Hepatocyte (in vitro differentiated cells): ENCODE data around the gene ADAMTS15. TPM values are rescaled to one million over a fixed set of nuclear protein-coding genes. Genes with fewer than 3 reads are reported as not detected.
A peak's percentile ranks its signal among the peaks of the same experiment; 100 is the strongest.

Source experiments
- DNase-seq: peaks from one replicate; pipeline ENCODE4 v3.0.0-alpha.2; 2016; ENCODE audit warnings: low spot score
- H2AFZ ChIP-seq: fragments of 200-600 bp; sonication (generic); 2 replicates; pipeline ENCODE4 v1.6.0; 2016; ENCODE audit warnings: antibody characterized with exemption, mild to moderate bottlenecking
- H3K27ac ChIP-seq: fragments of 200-600 bp; sonication (generic); 2 replicates; pipeline ENCODE4 v1.5.1; 2016; ENCODE audit warnings: mild to moderate bottlenecking
- H3K27me3 ChIP-seq: fragments of 200-600 bp; sonication (generic); 2 replicates; pipeline ENCODE4 v1.6.1; 2016
- H3K36me3 ChIP-seq: fragments of 200-600 bp; sonication (generic); replicated peaks from 2 replicates; pipeline ENCODE4 v1.5.1; 2016; ENCODE audit warnings: low read depth; ENCODE audit not compliant: insufficient read depth
- H3K4me1 ChIP-seq: fragments of 200-600 bp; sonication (generic); 2 replicates; pipeline ENCODE4 v1.5.1; 2016; ENCODE audit warnings: mild to moderate bottlenecking, moderate library complexity; ENCODE audit not compliant: insufficient read depth
- H3K4me2 ChIP-seq: fragments of 200-600 bp; sonication (generic); 2 replicates; pipeline ENCODE4 v1.6.0; 2016
- H3K4me3 ChIP-seq: fragments of 200-600 bp; sonication (generic); 2 replicates; pipeline ENCODE4 v1.5.1; 2016; ENCODE audit warnings: mild to moderate bottlenecking
- H3K79me2 ChIP-seq: fragments of 200-600 bp; sonication (generic); 2 replicates; pipeline ENCODE4 v1.6.0; 2017; ENCODE audit warnings: mild to moderate bottlenecking
- H3K9me2 ChIP-seq: fragments of 200-600 bp; sonication (generic); replicated peaks from 2 replicates; pipeline ENCODE4 v1.6.0; 2017; ENCODE audit warnings: mild to moderate bottlenecking; ENCODE audit not compliant: insufficient read depth
- H3K9me3 ChIP-seq: fragments of 200-600 bp; sonication (generic); 2 replicates; pipeline ENCODE4 v1.5.1; 2016; ENCODE audit warnings: low read depth, mild to moderate bottlenecking
- H4K20me1 ChIP-seq: fragments of 200-600 bp; sonication (generic); 2 replicates; pipeline ENCODE4 v1.6.0; 2016; ENCODE audit warnings: mild to moderate bottlenecking; ENCODE audit not compliant: insufficient read depth, poor library complexity, severe bottlenecking
- EZH2 ChIP-seq: fragments of 200-600 bp; sonication (generic); IDR thresholded peaks from 2 replicates; pipeline ENCODE4 v1.6.1; 2016; ENCODE audit warnings: antibody characterized with exemption, mild to moderate bottlenecking, borderline replicate concordance
- EZH2phosphoT487 ChIP-seq: fragments of 200-600 bp; sonication (generic); IDR thresholded peaks from one replicate; pipeline ENCODE4 v1.6.1; 2018; ENCODE audit warnings: antibody characterized with exemption, mild to moderate bottlenecking, low read depth, moderate library complexity; ENCODE audit not compliant: unreplicated experiment, severe bottlenecking
- whole genome bisulfite sequencing: methylation state at CpG from one replicate; pipeline ENCODE4 v1.1.6; 2016; ENCODE audit warnings: low lambda C conversion rate; ENCODE audit errors: missing lambda C conversion rate; 5-methylcytosine and 5-hydroxymethylcytosine counted together
- polyA plus RNA-seq: library from polyadenylated mRNA; unstranded; fragments of >200 nt; fragmentation: Nextera tagmentation; extraction: Ambion mirVana; gene quantifications from 2 replicates; pipeline ENCODE4 v1.2.1, GENCODE V29; 2016
- total RNA-seq: library from RNA; depleted of rRNA; stranded (reverse); fragments of >200 nt; gene quantifications from 2 replicates; pipeline ENCODE4 v1.2.3, GENCODE V29; 2014
- TF ChIP-seq, protein P1 (sequence below): fragments of 200-600 bp; sonication (generic); IDR thresholded peaks from 2 replicates; pipeline ENCODE4 v1.5.1; 2016; ENCODE audit warnings: antibody characterized with exemption, mild to moderate bottlenecking; ENCODE audit not compliant: poor library complexity

Gene ADAMTS15
- total and polyA plus RNA-seq, 2 experiments from 2014 or later = 4.5 to 14.6 TPM

DNA sequence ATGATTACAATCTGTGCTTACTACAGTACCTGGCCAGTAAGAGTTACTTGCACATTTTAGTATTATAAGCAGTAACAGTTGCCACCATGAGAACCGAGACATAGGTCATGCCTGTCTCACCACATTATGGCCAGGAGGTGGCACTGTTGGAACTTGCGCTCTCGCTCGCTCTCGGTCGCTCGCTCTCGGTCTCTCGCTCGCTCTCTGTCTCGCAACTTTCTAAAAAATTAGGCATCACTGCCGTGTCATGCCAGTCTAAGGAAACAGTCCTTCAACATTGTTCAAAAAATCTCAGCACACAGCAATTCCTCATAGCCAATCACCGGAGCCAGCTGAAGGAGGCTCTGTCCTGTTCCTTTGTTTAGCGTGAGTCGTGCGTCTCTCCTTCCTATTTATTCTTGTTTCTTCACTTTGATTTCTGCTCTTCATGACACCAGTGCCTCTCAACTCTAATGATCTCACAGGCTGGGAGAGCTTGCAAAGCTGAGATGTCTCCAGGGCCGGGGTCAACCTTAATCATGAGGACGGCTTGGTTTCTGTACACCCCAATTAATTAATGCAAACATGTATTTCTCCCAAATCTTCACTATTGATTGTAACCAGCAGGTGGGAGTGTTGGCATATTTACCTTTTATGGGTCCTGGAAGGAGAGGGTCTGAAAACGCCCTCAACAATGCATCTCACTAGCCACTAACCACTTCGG, 13.8 kb upstream of the ADAMTS15 start:
- peak; percentile 90 for DNase-seq
- H3K4me1 ChIP-seq = peaks cover 11% of the 10 kb centered on the region
- no peaks in the 10 kb centered on the region for H3K79me2 ChIP-seq
- H3K9me2 ChIP-seq = no peaks in the 10 kb centered on the region
- H3K27me3 ChIP-seq = peaks cover 13% of the 10 kb centered on the region
- H2AFZ ChIP-seq = peak overlapping the region; percentile 95
- TF ChIP-seq EZH2 (no peak), EZH2phosphoT487 (no peak)
- TF ChIP-seq, protein P1, sequence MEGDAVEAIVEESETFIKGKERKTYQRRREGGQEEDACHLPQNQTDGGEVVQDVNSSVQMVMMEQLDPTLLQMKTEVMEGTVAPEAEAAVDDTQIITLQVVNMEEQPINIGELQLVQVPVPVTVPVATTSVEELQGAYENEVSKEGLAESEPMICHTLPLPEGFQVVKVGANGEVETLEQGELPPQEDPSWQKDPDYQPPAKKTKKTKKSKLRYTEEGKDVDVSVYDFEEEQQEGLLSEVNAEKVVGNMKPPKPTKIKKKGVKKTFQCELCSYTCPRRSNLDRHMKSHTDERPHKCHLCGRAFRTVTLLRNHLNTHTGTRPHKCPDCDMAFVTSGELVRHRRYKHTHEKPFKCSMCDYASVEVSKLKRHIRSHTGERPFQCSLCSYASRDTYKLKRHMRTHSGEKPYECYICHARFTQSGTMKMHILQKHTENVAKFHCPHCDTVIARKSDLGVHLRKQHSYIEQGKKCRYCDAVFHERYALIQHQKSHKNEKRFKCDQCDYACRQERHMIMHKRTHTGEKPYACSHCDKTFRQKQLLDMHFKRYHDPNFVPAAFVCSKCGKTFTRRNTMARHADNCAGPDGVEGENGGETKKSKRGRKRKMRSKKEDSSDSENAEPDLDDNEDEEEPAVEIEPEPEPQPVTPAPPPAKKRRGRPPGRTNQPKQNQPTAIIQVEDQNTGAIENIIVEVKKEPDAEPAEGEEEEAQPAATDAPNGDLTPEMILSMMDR = peak; percentile 84
- H4K20me1 ChIP-seq = no peaks in the 10 kb centered on the region
- H3K4me3 ChIP-seq = peak overlapping the region; percentile 66
- peak overlapping the region; percentile 75 for H3K27ac ChIP-seq
- H3K36me3 ChIP-seq = no peaks in the 10 kb centered on the region
- WGBS = 2% methylated on average over 20 of the region's 20 CpGs
- H3K4me2 ChIP-seq = peak overlapping the region; percentile 89
- H3K9me3 ChIP-seq = no peaks in the 10 kb centered on the region

DNA sequence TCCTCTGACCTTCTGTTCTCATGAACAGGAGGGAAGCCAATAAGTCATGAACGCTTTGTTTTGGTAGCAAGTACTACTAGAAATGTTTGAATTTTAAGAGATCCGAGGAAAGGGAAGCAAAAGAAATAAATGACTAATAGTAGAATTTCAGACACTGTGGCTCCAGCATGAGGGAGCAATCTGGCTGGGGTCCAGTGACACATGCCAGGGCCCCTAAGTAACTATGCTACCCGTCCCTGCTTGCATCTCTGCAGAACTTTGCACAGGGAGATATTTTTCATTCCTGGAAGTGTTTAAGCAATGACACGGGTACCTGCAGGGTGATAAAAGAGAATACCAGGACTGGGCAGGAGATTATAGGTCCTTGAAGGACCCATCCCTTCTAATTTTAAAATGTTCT, 12.8 kb upstream of the ADAMTS15 start:
- DNase-seq = no peak
- H3K79me2 ChIP-seq = no peaks in the 10 kb centered on the region
- WGBS = 69% methylated on average over 4 of the region's 4 CpGs
- TF ChIP-seq EZH2 = no peak
- TF ChIP-seq, protein P1 = no peak
- TF ChIP-seq EZH2phosphoT487 = no peak
- no peak overlapping the region for H3K27ac ChIP-seq
- no peaks in the 10 kb centered on the region for H3K9me3 ChIP-seq
- H4K20me1 ChIP-seq = no peaks in the 10 kb centered on the region
- peaks cover 3% of the 10 kb centered on the region for H3K27me3 ChIP-seq
- H3K4me1 ChIP-seq = peaks cover 11% of the 10 kb centered on the region
- no peaks in the 10 kb centered on the region for H3K9me2 ChIP-seq
- no peaks in the 10 kb centered on the region for H3K36me3 ChIP-seq
- H3K4me3 ChIP-seq = no peak overlapping the region
- no peak overlapping the region for H2AFZ ChIP-seq
- H3K4me2 ChIP-seq = peak overlapping the region; percentile 89

DNA sequence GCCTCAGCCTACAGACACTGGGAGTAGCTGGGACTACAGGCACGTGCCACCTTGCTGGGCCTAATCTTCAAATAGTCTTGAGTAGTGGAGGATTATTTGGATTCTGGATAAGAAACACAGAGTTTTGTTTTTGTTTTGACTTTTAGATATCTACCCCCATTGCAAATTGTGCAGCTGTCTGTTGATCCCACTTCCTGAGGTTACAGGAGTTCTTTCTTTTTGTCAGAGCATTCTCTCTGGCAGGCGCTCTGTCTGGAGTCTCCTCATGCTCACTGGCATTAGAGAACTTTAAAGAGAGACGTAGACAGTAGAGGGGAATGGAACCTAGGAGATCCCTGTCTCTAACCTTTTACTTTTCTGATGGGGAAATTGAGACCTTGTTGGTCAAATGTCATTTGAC, 12.3 kb upstream of the ADAMTS15 start:
- H3K4me3 ChIP-seq = no peak overlapping the region
- WGBS = 78% methylated on average over 3 of the region's 3 CpGs

More for the DNA sequence above, 12.3 kb upstream of the ADAMTS15 start:
- Histone ChIP-seq H4K20me1 (no peaks in the 10 kb centered on the region), H3K27me3 (no peaks in the 10 kb centered on the region), H3K27ac (no peak overlapping the region), H3K36me3 (no peaks in the 10 kb centered on the region), H3K9me3 (no peaks in the 10 kb centered on the region), H3K9me2 (no peaks in the 10 kb centered on the region), H2AFZ (no peak overlapping the region), H3K79me2 (no peaks in the 10 kb centered on the region), H3K4me1 (peaks cover 11% of the 10 kb centered on the region), H3K4me2 (no peak overlapping the region)
- TF ChIP-seq EZH2 (no peak), EZH2phosphoT487 (no peak)
- TF ChIP-seq, protein P1 = no peak
- DNase-seq = no peak
